Loucy (cell line): ENCODE results near the gene WTAP.
"Not testable (repeated sequence)": the region's sequence is repeated elsewhere in the genome, so short reads cannot be mapped to it uniquely, and the experiment has no call there.

Experiments used
- CTCF ChIP-seq: fragments of 200-600 bp; sonication (generic); conservative IDR thresholded peaks from 2 replicates; pipeline ENCODE4 v1.5.1; 2014; ENCODE audit warnings: mild to moderate bottlenecking, antibody characterized with exemption, low read length
- EZH2phosphoT487 ChIP-seq: fragments of 200-600 bp; IDR thresholded peaks from 2 replicates; pipeline ENCODE4 v1.6.1; 2018; ENCODE audit warnings: antibody characterized with exemption, mild to moderate bottlenecking, moderate library complexity, borderline replicate concordance

- TF ChIP-seq CTCF, EZH2phosphoT487: not testable (repeated sequence)
Observed at GRCh38 chr6:159690135-159690534, 37.2 kb upstream of the WTAP start.
